ENCODE results near the gene ZNF772. TPM values are rescaled to one million over a fixed set of nuclear protein-coding genes. Genes with fewer than 3 reads are reported as not detected.

The ZNF772 gene
- total RNA-seq, 1 experiment from 2014 or later, result 9.1 TPM

DNA sequence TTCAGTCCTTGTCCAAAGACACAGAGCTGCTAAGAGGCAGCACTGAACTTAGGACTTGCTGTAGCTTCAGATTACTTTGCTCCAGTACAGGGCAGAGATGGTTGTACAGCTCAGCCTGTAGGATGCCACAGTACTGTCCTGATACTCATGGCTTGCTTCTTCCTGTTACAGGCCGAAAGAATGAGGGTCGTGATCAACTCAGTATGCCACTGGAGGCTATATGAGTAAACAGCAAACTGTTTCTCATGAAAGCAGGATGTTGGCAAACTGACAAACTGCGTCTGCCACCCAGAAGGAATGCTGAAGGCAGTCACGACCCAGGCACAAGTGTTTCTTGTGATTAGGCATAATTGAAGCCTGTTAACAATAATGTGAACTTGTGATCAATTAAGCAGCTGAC is 39.4 kb downstream of the ZNF772 start:
- no peak for DNase-seq (ENCODE audit: low spot score)
- in situ Hi-C loops (cut with HindIII; ENCODE audit: low sequenced_read_pairs), result no loop called here

DNA sequence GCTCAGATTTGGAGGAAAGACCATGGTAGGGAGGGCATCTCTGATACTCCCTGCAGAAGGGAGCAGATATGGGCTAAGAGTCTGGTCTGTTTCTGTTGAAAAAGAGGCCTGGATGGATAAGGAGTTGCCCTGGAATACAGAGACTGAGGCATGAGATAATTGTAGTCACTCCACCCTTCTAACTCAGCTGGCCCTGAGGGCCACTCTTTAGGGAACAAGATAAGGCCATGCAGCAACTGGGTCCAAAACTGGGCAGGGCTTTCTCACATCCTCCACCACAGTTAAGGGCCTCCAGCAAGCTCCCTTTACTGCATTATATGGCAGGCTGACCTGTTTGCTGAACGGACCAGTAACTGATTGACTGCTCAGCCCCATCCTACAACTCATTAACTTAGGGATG is 40.9 kb downstream of the ZNF772 start:
- DNase-seq (ENCODE audit: low spot score), result no peak
- in situ Hi-C loops (cut with HindIII; ENCODE audit: low sequenced_read_pairs), result no loop called here

DNA sequence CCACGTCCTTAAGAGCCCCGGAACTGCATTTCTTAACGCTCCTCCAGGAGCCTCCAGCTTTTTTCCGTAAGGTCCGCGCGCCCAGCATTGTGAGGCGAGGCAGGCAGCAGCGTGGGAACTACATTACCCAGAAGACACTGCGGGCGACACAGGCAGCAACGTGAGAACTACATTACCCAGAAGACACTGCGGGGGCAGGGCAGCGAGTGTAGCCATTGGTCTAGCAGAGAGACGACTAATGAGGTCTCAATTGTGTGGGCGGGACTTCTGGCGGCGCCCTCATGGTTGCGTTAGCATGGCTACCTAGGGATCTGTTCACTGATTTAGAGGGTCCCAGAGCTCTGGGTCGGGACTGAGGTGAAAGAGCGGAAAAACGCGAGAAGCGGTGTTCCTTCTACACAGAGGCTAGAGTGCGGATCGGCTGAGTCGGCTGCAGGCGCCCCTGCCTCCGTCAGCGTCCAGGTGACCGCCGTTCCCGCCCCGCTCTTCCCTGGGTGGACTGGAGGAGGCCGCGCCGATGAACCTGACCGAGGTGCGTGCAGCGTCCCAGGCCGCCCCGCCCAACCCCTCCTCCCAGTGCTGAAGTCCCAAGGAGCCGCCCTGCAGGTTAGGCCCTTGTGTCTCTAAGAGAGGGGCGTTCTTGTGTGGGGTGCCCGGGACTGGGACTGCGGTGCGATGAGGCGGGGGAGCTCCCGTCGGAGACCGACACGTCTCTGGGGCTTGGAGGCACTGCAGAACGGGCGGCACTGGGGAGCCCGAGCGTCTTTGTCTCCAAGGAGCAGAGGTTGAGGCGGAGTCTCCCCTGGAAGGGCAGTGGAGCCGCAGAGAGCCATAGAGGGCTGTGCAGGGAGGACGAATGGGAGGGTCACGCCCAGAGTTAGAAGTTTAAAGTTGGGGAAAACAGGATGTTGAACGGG is 42.0 kb downstream of the ZNF772 start, which contains the start of gene ZNF749:
Gene ZNF749 (plus strand): TSS at position 264 of the 917 bp plus-strand sequence. CDS start 254 bp downstream, at position 518.
- in situ Hi-C loops (cut with HindIII; ENCODE audit: low sequenced_read_pairs), result no loop called here
- DNase-seq (ENCODE audit: low spot score), result peak; percentile 99

DNA sequence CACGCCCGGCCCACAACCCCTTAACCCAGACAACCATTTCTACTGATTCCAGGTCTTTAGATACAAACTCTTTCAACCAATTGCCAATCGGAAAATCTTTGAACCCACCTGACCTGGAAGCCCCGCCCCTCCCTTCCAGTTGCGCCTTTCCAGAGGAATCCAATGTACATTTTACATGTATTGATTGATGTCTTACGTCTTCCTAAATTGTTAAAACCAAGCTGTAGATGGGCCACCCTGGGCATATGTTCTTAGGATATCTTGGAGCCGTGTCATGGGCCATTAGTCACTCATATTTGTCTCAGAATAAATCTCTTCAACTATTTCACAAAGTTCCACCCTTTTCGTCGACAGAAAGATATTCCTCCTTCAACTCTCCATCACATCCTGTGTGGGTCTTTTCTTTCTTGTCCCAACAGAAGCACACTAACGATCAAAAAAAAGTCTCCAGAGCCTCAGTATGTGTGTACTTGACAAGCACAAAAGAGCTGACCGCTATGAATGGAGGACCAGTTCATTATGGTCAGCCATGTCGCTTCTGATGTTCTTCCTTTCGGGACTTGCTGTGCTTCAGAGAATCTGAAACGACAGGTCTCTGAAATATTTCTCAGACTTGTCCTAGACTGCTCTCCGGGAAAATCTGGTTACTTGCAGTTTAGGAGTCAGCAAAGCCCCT is 42.8 kb downstream of the ZNF772 start:
- in situ Hi-C loops (cut with HindIII; ENCODE audit: low sequenced_read_pairs), result no loop called here
- no peak for DNase-seq (ENCODE audit: low spot score)

DNA sequence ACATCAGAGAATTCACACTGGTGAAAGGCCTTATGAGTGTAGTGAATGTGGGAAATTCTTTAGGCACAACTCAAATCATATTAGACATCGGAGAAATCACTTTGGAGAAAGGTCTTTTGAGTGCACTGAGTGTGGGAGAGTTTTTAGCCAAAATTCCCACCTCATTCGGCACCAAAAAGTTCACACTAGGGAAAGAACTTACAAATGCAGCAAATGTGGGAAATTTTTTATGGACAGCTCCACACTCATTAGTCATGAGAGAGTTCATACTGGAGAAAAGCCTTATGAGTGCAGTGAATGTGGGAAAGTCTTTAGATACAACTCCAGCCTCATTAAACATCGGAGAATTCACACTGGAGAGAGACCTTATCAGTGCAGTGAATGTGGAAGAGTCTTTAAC is 56.3 kb downstream of the ZNF772 start:
- in situ Hi-C loops (cut with HindIII; ENCODE audit: low sequenced_read_pairs), result no loop called here
- no peak for DNase-seq (ENCODE audit: low spot score)

DNA sequence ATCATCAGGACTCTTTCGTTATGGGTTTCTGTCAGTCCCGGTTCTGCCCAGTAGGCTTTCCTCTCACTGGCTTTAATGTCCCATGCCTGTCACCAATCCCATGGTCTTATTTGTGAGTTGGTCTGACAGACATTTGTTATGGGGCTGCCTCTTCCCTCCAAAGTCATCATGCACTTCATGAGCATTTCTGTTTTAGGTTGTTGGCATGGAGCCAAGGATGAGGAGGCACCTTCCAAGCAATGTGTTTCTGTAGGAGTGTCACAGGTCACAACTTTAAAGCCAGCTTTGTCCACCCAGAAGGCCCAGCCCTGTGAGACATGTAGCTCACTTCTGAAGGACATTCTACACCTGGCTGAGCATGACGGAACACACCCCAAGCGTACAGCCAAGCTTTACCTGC is 57.9 kb downstream of the ZNF772 start:
- no peak for DNase-seq (ENCODE audit: low spot score)
- in situ Hi-C loops (cut with HindIII; ENCODE audit: low sequenced_read_pairs), result no loop called here

Other genes starting within 250 kb of the ZNF772 start
- not detected in 2 replicates for gene AURKC, start 246.5 kb downstream of the ZNF772 start, total RNA-seq (2014; rRNA removed; shearing (Covaris generic))
- gene ZNF805, start 236.9 kb downstream of the ZNF772 start, total RNA-seq (2014; rRNA removed; shearing (Covaris generic)), result 8.8 and 9.2 TPM in 2 replicates
- gene ZNF460, start 197.1 kb downstream of the ZNF772 start, total RNA-seq (2014; rRNA removed; shearing (Covaris generic)), result 19.5 and 29.1 TPM in 2 replicates
- gene ZNF543, start 157.1 kb downstream of the ZNF772 start, total RNA-seq (2014; rRNA removed; shearing (Covaris generic)), result 6.4 and 9.6 TPM in 2 replicates
- gene ZNF304, start 126.3 kb downstream of the ZNF772 start, total RNA-seq (2014; rRNA removed; shearing (Covaris generic)), result 9.2 and 9.5 TPM in 2 replicates
- 18.6 and 19.0 TPM in 2 replicates for gene TRAPPC2B, start 114.0 kb downstream of the ZNF772 start, total RNA-seq (2014; rRNA removed; shearing (Covaris generic))
- 0.68 and 1.7 TPM in 2 replicates for gene ZNF547, start 114.0 kb downstream of the ZNF772 start, total RNA-seq (2014; rRNA removed; shearing (Covaris generic))
- gene ZNF548, start 87.7 kb downstream of the ZNF772 start, total RNA-seq (2014; rRNA removed; shearing (Covaris generic)), result 4.1 and 6.0 TPM in 2 replicates
- 7.1 and 10.4 TPM in 2 replicates for gene ZNF17, start 66.4 kb downstream of the ZNF772 start, total RNA-seq (2014; rRNA removed; shearing (Covaris generic))
- 6.6 and 16.3 TPM in 2 replicates for gene ZNF749, start 42.2 kb downstream of the ZNF772 start, total RNA-seq (2014; rRNA removed; shearing (Covaris generic))
- not detected in 2 replicates for gene VN1R1, start 20.4 kb downstream of the ZNF772 start, total RNA-seq (2014; rRNA removed; shearing (Covaris generic))
- 4.9 and 9.2 TPM in 2 replicates for gene ZNF419, start 10.2 kb upstream of the ZNF772 start, total RNA-seq (2014; rRNA removed; shearing (Covaris generic))
- gene ZNF773, start 22.4 kb upstream of the ZNF772 start, total RNA-seq (2014; rRNA removed; shearing (Covaris generic)), result 3.8 and 11.8 TPM in 2 replicates
- 2.6 and 3.9 TPM in 2 replicates for gene ZNF549, start 49.8 kb upstream of the ZNF772 start, total RNA-seq (2014; rRNA removed; shearing (Covaris generic))
- gene ZNF550, start 82.3 kb upstream of the ZNF772 start, total RNA-seq (2014; rRNA removed; shearing (Covaris generic)), result 5.9 and 6.3 TPM in 2 replicates
- gene ZNF416, start 101.3 kb upstream of the ZNF772 start, total RNA-seq (2014; rRNA removed; shearing (Covaris generic)), result 9.0 and 9.4 TPM in 2 replicates
- gene ZIK1, start 106.6 kb upstream of the ZNF772 start, total RNA-seq (2014; rRNA removed; shearing (Covaris generic)), result not detected in 2 replicates
- gene ZNF530, start 122.3 kb upstream of the ZNF772 start, total RNA-seq (2014; rRNA removed; shearing (Covaris generic)), result 6.5 and 8.3 TPM in 2 replicates
- 6.2 and 19.6 TPM in 2 replicates for gene ZNF134, start 136.7 kb upstream of the ZNF772 start, total RNA-seq (2014; rRNA removed; shearing (Covaris generic))
- 10.8 and 16.9 TPM in 2 replicates for gene ZNF211, start 155.6 kb upstream of the ZNF772 start, total RNA-seq (2014; rRNA removed; shearing (Covaris generic))
- 0.55 and 1.3 TPM in 2 replicates for gene ZSCAN4, start 191.4 kb upstream of the ZNF772 start, total RNA-seq (2014; rRNA removed; shearing (Covaris generic))
- 11.7 and 15.8 TPM in 2 replicates for gene ZNF551, start 204.4 kb upstream of the ZNF772 start, total RNA-seq (2014; rRNA removed; shearing (Covaris generic))
- gene ZNF154, start 231.6 kb upstream of the ZNF772 start, total RNA-seq (2014; rRNA removed; shearing (Covaris generic)), result not detected in 2 replicates

Measured in G401 (cell line).